Prostate gland (tissue), 2 donors: ENCODE measurements around the gene ERRFI1. TPM values are rescaled to one million over a fixed set of nuclear protein-coding genes. Genes with fewer than 3 reads are reported as not detected.

Experiments
- DNase-seq: peaks from one replicate; pipeline ENCODE4 v3.0.0-alpha.2; 2019; ENCODE audit warnings: low spot score
- H3K27ac ChIP-seq, 2 donors: fragments of 200-600 bp; sonication (generic); 2 replicates each; pipeline ENCODE4 v1.5.1; 2017 to 2019
- H3K27me3 ChIP-seq: fragments of 200-600 bp; sonication (generic); replicated peaks from 2 replicates; pipeline ENCODE4 v1.5.1; 2019; ENCODE audit not compliant: insufficient read depth
- H3K36me3 ChIP-seq, 2 donors: fragments of 200-600 bp; sonication (generic); 1 replicate in 1 of 2; 2 replicates in 1 of 2; pipeline versions ENCODE4 v1.5.1 to v1.8.1; 2017 to 2019
- H3K4me1 ChIP-seq: fragments of 200-600 bp; sonication (generic); replicated peaks from 2 replicates; pipeline ENCODE4 v1.5.1; 2019
- H3K4me3 ChIP-seq, 2 donors: fragments of 200-600 bp; sonication (generic); 2 replicates each; pipeline ENCODE4 v1.5.1; 2017 to 2019
- H3K9me3 ChIP-seq: fragments of 200-600 bp; sonication (generic); 2 replicates; pipeline ENCODE4 v1.5.1; 2017
- POLR2A ChIP-seq: fragments of 450-650 bp; IDR thresholded peaks from one replicate; pipeline ENCODE4 v1.6.1; 2016; ENCODE audit warnings: antibody characterized with exemption, mild to moderate bottlenecking
- POLR2AphosphoS5 ChIP-seq: sonication (generic); formaldehyde crosslinking; IDR thresholded peaks from one replicate; pipeline ENCODE4 v1.6.1; 2017; ENCODE audit warnings: antibody characterized with exemption
- WGBS: methylation state at CpG from one replicate; pipeline ENCODE4 v1.1.5; 2018; 5-methylcytosine and 5-hydroxymethylcytosine counted together
- intact Hi-C: fragments of 100-400 bp; cut with DNase I; formaldehyde crosslinking; loops from one replicate; pipeline ENCODE4 v1.14.2; 2022
- total RNA-seq, 2 donors: library from RNA; depleted of rRNA; stranded (reverse); fragments of >200 nt; gene quantifications; one replicate each; pipeline ENCODE4 v1.1.0, GENCODE V29; 2016
- TF ChIP-seq, protein P1 (sequence below), 4 experiments: fragments of 200-600 bp in 2 of 4; fragments of 450-650 bp in 2 of 4; sonication (generic) in 2 of 4; IDR thresholded peaks; 1 replicate in 3 of 4; 2 replicates in 1 of 4; pipeline ENCODE4 v1.5.1; 2016 to 2019; ENCODE audit warnings: antibody characterized with exemption in 4 of 4, mild to moderate bottlenecking in 2 of 4, moderate library complexity in 2 of 4

ERRFI1 gene
- total RNA-seq, 2 donors from 2014 or later: 58.1 to 60.4 TPM

GRCh38 chr1:7988576-7988975 lies 37.5 kb downstream of the ERRFI1 start:
- H3K36me3 ChIP-seq: peaks cover 0 to 11% of the 10 kb centered on the region in 2 donors
- no peak overlapping the region for H3K4me3 ChIP-seq
- no peaks in the 10 kb centered on the region for H3K4me1 ChIP-seq
- DNase-seq: no peak
- TF ChIP-seq, protein P1, sequence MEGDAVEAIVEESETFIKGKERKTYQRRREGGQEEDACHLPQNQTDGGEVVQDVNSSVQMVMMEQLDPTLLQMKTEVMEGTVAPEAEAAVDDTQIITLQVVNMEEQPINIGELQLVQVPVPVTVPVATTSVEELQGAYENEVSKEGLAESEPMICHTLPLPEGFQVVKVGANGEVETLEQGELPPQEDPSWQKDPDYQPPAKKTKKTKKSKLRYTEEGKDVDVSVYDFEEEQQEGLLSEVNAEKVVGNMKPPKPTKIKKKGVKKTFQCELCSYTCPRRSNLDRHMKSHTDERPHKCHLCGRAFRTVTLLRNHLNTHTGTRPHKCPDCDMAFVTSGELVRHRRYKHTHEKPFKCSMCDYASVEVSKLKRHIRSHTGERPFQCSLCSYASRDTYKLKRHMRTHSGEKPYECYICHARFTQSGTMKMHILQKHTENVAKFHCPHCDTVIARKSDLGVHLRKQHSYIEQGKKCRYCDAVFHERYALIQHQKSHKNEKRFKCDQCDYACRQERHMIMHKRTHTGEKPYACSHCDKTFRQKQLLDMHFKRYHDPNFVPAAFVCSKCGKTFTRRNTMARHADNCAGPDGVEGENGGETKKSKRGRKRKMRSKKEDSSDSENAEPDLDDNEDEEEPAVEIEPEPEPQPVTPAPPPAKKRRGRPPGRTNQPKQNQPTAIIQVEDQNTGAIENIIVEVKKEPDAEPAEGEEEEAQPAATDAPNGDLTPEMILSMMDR (IDR thresholded peaks at IDR 0.05): no peak
- no peak for TF ChIP-seq POLR2A
- no peak for TF ChIP-seq POLR2AphosphoS5
- H3K27me3 ChIP-seq: no peaks in the 10 kb centered on the region
- no peak overlapping the region for H3K27ac ChIP-seq
- intact Hi-C loops: no loop called here
- no peaks in the 10 kb centered on the region for H3K9me3 ChIP-seq
- 73% methylated on average over 1 of the region's 1 CpG for WGBS

- TF ChIP-seq, protein P1 (IDR thresholded peaks at IDR 0.05): no peak
- TF ChIP-seq POLR2A (no peak), POLR2AphosphoS5 (no peak)
- H3K4me1 ChIP-seq: no peaks in the 10 kb centered on the region
- intact Hi-C loops: no loop called here
- 100% methylated on average over 7 of the region's 7 CpGs for WGBS
- H3K4me3 ChIP-seq: no peak overlapping the region
- no peak for DNase-seq
- H3K27ac ChIP-seq: no peak overlapping the region
- no peaks in the 10 kb centered on the region for H3K27me3 ChIP-seq
- H3K36me3 ChIP-seq: peaks cover 0 to 11% of the 10 kb centered on the region in 2 donors
- no peaks in the 10 kb centered on the region for H3K9me3 ChIP-seq
Measured at GRCh38 chr1:7987528-7987927, 38.6 kb downstream of the ERRFI1 start.

GRCh38 chr1:7985851-7986612 lies 40.1 kb downstream of the ERRFI1 start:
- TF ChIP-seq, protein P1 (IDR thresholded peaks at IDR 0.05): no peak
- TF ChIP-seq POLR2A (no peak), POLR2AphosphoS5 (no peak)
- Histone ChIP-seq H3K27me3 (no peaks in the 10 kb centered on the region), H3K4me1 (no peaks in the 10 kb centered on the region), H3K9me3 (no peaks in the 10 kb centered on the region), H3K36me3 (peaks cover 0 to 11% of the 10 kb centered on the region in 2 donors), H3K4me3 (no peak overlapping the region), H3K27ac (no peak overlapping the region)
- 77% methylated on average over 15 of the region's 15 CpGs for WGBS
- DNase-seq: no peak
- intact Hi-C loops: no loop called here

DNA sequence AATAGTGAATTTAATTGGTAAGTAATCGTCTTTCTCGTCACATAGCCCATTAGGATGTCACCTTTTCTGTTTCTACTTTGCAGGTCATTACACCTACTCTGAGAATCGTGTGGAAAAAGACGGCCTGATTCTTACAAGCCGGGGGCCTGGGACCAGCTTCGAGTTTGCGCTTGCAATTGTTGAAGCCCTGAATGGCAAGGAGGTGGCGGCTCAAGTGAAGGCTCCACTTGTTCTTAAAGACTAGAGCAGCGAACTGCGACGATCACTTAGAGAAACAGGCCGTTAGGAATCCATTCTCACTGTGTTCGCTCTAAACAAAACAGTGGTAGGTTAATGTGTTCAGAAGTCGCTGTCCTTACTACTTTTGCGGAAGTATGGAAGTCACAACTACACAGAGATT lies 41.3 kb downstream of the ERRFI1 start:
- intact Hi-C loops: loop anchor here (5.0 kb wide), 1 partner anchor 32 kb away; no protein-coding TSS in a partner anchor
- Histone ChIP-seq H3K9me3 (no peaks in the 10 kb centered on the region), H3K27me3 (no peaks in the 10 kb centered on the region), H3K4me3 (no peak overlapping the region), H3K27ac (no peak overlapping the region), H3K36me3 (peaks cover 0 to 11% of the 10 kb centered on the region in 2 donors), H3K4me1 (no peaks in the 10 kb centered on the region)
- no peak for DNase-seq
- 84% methylated on average over 15 of the region's 15 CpGs for WGBS
- TF ChIP-seq POLR2A (no peak), POLR2AphosphoS5 (no peak)
- TF ChIP-seq, protein P1 (IDR thresholded peaks at IDR 0.05): no peak
